SH-SY5Y (cell line): ENCODE measurements around the gene THG1L.

Experiments
- GATA2 ChIP-seq: IDR thresholded peaks from 2 replicates; pipeline ENCODE4 v1.6.1; 2011; ENCODE audit warnings: mild to moderate bottlenecking, low read depth, low read length
- GATA3 ChIP-seq: IDR thresholded peaks from 2 replicates; pipeline ENCODE4 v1.6.1; 2011; ENCODE audit warnings: low read depth, mild to moderate bottlenecking, low read length, moderate library complexity

GRCh38 chr5:157750320-157750719 lies 19.1 kb downstream of the THG1L start:
- TF ChIP-seq GATA2 (no peak), GATA3 (no peak)
